Right renal cortex interstitium (tissue), 3 donors: ENCODE measurements around the gene DEGS1. TPM values are rescaled to one million over a fixed set of nuclear protein-coding genes. Genes with fewer than 3 reads are reported as not detected.

Experiments
- DNase-seq, 3 donors: peaks; one replicate each; pipeline ENCODE4 v3.0.0-alpha.2; 2013; ENCODE audit warnings: low read depth in 3 of 3, low spot score in 2 of 3
- polyA plus RNA-seq, 3 donors: library from polyadenylated mRNA; unstranded; fragments of 120-200 nt; gene quantifications; one replicate each; pipeline ENCODE4 v1.2.1, GENCODE V29; 2013; ENCODE audit not compliant: insufficient read length in 3 of 3

The DEGS1 gene
- polyA plus RNA-seq, 3 donors: 62.2 to 72.0 (median 67.9) TPM

DNA sequence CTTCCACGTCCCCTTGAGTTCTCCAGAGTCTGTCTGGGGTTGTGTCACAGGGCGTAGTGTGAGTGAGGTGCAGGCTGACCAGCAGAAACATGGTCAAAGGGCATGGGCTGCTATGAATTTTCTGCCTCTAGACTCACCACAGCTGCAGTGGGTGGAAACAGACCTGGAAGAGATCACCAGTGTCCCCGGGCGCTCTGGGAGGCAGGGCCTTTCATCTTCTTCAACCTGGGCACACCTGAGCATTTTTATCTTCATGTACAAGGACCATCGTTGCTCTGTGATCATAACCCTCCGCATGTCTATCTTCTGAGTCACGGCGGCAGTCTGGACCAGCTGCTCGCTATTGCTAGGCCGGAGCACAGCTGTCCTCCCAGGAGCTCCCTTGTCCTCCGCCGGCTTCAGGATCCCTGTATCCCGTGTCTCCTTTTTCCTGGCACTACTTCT is 29.6 kb downstream of the DEGS1 start:
- no peak for DNase-seq

GRCh38 chr1:224213438-224214119 is 30.5 kb downstream of the DEGS1 start:
- DNase-seq: no peak

GRCh38 chr1:224216382-224216781 is 33.3 kb downstream of the DEGS1 start:
- DNase-seq: no peak

GRCh38 chr1:224217655-224218623 is 34.9 kb downstream of the DEGS1 start:
- no peak for DNase-seq

GRCh38 chr1:224219011-224219611 is 36.1 kb downstream of the DEGS1 start:
- no peak for DNase-seq

- DNase-seq: no peak
Measured at GRCh38 chr1:224219612-224220059, 36.6 kb downstream of the DEGS1 start.

DNA sequence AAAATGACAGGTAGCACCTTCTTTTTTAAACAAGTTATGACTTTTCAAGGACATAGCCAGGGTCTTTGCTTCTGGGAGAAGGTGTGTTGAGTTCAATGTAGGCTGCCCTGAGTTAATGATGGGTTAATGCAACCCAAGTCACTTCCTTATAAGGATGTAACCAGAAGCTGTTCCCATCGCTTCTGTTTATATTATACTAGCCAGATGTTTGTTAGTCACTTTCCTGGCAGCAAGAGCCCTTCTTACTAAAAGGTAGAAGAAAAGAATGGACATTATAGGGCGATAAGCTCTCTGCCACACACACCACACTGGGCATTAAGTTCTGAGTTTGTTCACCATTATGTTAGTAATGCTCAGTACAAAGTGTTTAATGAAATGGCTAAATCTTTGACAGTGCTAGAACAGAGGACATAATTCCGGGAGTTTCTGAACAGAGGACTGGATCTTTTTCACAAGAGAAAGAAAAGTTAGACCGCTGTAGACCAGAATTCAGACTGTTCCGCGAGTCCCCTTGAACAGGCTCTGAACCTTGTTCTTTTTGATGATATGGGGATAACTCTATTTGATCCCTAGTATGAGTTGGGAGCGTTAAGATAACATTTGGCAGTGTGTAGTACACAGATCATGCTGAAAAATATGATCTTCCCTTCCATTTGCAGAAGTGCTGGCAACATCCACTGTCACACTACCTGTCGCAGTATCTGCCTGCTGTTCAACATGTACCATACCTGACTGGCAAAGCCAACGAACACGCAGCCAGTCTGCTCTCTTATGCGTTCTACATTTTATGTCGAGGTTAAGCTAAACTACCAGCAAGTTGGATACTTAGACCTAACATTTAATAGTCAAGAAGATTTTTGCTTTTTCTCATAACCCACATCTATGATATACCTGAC is 41.0 kb downstream of the DEGS1 start:
- DNase-seq: no peak

DNA sequence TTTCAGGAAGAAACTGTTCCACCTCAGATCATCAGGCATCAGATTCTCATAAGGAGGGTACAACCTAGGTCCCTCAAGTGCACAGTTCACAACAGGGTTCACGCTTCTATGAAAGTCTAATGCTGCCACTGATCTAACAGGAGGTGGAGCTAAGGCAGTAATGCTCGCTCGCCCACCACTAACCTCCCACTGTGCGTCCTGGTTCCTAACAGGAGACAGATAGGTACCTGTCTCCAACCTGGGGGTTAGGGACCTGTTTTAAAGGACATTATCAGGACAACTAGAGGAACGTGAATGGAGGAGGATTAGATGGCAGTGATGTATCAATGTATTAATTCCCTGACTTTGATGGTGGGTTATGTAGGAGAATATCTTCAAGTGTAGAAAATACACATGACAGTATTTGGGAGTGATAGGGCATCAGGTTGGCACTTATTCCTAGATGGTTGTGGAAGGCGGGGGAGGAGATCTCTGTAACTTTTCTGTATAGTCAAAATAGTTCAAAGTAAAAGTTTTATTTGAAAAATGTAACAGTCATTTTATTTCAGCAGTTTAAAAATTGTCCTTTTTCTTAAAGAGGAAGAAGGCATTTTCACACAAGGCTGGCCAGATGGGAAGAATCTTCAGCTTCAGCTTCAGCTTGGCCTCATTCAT is 43.9 kb downstream of the DEGS1 start:
- DNase-seq: no peak

- no peak for DNase-seq
Measured at GRCh38 chr1:224234017-224234416, 51.0 kb downstream of the DEGS1 start.

GRCh38 chr1:224235813-224236493 is 52.9 kb downstream of the DEGS1 start:
- DNase-seq: no peak

GRCh38 chr1:224237119-224237881 is 54.3 kb downstream of the DEGS1 start:
- DNase-seq: no peak

DNA sequence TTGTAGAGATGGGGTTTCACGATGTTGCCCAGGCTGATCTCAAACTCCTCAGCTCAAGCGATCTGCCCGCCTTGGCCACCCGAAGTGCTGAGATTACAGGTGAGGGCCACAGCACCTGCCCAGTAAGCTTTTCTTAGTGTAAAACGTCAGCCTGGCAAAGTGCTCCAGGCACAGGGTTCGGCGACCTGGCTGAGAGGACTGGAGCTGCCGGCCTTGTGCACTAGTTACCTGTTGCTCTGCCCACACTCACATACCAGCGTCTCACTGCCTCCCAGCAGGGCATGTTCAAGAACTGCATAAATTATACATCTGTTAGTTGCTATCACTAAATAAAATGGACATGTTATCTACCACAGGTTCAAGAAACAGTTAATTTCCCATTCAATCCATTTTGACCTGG is 55.2 kb downstream of the DEGS1 start:
- no peak for DNase-seq

GRCh38 chr1:224238756-224239155 is 55.7 kb downstream of the DEGS1 start:
- DNase-seq: no peak

Other genes with a start within 250 kb of the DEGS1 start
- 10 to 100 TPM; 33.9 to 37.4 (median 36.3) TPM for gene FBXO28, start 69.1 kb upstream of the DEGS1 start, polyA plus RNA-seq
- 10 to 100 TPM; 36.2 to 44.7 (median 40.2) TPM for gene NVL, start 146.9 kb downstream of the DEGS1 start, polyA plus RNA-seq
- gene CNIH4, start 173.6 kb downstream of the DEGS1 start, polyA plus RNA-seq: 10 to 100 TPM; 52.9 to 60.4 (median 53.8) TPM